Nephron (organoid): ENCODE measurements around the gene BRD4.

Source experiments
- H3K27ac Mint-ChIP-seq, 3 experiments: 2 replicates each; pipeline ENCODE4 v1.8.0; 2020; ENCODE audit warnings: mixed read lengths in 3 of 3, mild to moderate bottlenecking in 2 of 3, moderate library complexity in 1 of 3
- H3K27me3 Mint-ChIP-seq: 2 replicates; pipeline ENCODE4 v1.8.0; 2021; ENCODE audit warnings: low read depth, mild to moderate bottlenecking, moderate library complexity, mixed read lengths
- H3K36me3 Mint-ChIP-seq: 2 replicates; pipeline ENCODE4 v1.8.0; 2020; ENCODE audit warnings: low read depth, mixed read lengths
- H3K4me1 Mint-ChIP-seq: 2 replicates; pipeline ENCODE4 v1.8.0; 2020; ENCODE audit warnings: mixed read lengths
- H3K4me3 Mint-ChIP-seq, 3 experiments: 2 replicates each; pipeline ENCODE4 v1.8.0; 2020; ENCODE audit warnings: mild to moderate bottlenecking in 3 of 3, mixed read lengths in 3 of 3, moderate library complexity in 2 of 3
- H3K9me3 Mint-ChIP-seq: 2 replicates; pipeline ENCODE4 v1.8.0; 2020; ENCODE audit warnings: mixed read lengths
- CTCF ChIP-seq, 3 experiments: fragments of 200-600 bp; sonication (generic); IDR thresholded peaks; one replicate each; pipeline ENCODE4 v1.5.0; 2021; ENCODE audit warnings: antibody characterized with exemption in 3 of 3; ENCODE audit not compliant: unreplicated experiment in 3 of 3

Gene BRD4

DNA sequence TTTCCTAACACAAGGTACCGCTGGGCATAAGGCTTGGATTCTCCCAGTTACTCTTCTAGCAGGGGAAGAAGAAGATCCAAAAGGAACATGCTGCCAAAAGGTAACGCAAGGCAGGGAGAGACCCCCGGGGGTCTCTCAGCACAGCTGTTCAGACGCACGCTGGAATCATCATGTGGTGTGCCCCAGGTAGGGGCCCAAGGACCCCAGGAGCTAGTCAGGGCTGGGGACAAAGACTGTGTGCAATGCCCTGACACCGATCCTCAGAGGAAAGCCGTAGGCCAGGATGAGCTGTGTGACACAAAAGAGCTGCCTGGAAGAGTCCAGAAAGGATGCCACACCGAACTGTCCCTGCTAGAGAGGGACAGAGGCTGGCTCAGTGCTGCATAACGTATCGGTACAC, 77.8 kb downstream of the BRD4 start:
- Mint-ChIP-seq H3K4me3 (no peak overlapping the region), H3K27me3 (peaks cover 4% of the 10 kb centered on the region), H3K9me3 (no peaks in the 10 kb centered on the region), H3K4me1 (peaks cover 43% of the 10 kb centered on the region), H3K36me3 (peaks cover 67% of the 10 kb centered on the region), H3K27ac (peak overlapping the region in 2 of 3 experiments; percentile 97 to 100)
- no peak for TF ChIP-seq CTCF (IDR thresholded peaks at IDR 0.05; ENCODE audit: unreplicated experiment in 3 of 3)

GRCh38 chr19:15253513-15253912, 78.8 kb downstream of the BRD4 start:
- H3K4me3 Mint-ChIP-seq, result no peak overlapping the region
- no peak for TF ChIP-seq CTCF (IDR thresholded peaks at IDR 0.05; ENCODE audit: unreplicated experiment in 3 of 3)
- peaks cover 53% of the 10 kb centered on the region for H3K4me1 Mint-ChIP-seq

GRCh38 chr19:15253061-15253460, 79.3 kb downstream of the BRD4 start:
- no peak for TF ChIP-seq CTCF (IDR thresholded peaks at IDR 0.05; ENCODE audit: unreplicated experiment in 3 of 3)
- H3K27me3 Mint-ChIP-seq, result peaks cover 4% of the 10 kb centered on the region
- peaks cover 66% of the 10 kb centered on the region for H3K36me3 Mint-ChIP-seq
- H3K9me3 Mint-ChIP-seq, result no peaks in the 10 kb centered on the region
- H3K27ac Mint-ChIP-seq, result peak overlapping the region; percentile 93 to 100 (median 97)
- H3K4me1 Mint-ChIP-seq, result peaks cover 57% of the 10 kb centered on the region
- no peak overlapping the region for H3K4me3 Mint-ChIP-seq

More at GRCh38 chr19:15253513-15253912, 78.8 kb downstream of the BRD4 start:
- Mint-ChIP-seq H3K27me3 (peaks cover 4% of the 10 kb centered on the region), H3K27ac (peak overlapping the region; percentile 93 to 100 (median 97)), H3K9me3 (no peaks in the 10 kb centered on the region), H3K36me3 (peaks cover 64% of the 10 kb centered on the region)

DNA sequence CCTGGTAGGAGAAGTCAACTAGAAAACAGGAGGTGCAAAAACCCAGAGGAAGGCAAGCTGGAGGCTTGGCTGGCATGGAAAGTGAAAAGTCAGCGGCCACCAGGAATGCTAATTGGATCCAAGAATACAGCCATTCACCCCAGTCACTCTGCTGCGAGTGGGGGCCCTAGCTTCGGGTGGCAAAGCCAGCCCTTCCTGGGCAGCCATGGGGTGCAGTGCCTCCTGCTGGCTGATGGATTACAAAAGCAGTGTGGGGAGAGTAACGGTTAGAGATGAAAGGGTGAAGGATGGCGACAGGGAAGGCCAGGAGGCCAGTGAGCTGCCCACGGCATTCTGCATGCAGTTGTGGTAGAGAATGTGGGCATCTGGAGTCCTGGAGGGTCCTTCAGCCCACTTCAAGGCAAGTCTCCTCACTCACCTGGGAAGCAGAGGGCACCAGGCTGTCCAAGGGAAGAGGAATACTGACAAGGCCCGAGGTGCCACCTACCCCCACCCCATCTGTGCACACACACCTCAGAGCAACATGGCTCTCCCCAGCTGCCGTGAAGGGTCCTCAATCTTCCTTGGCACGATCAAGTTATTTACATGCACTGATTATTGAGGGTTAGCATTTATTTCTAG, 79.8 kb downstream of the BRD4 start:
- no peaks in the 10 kb centered on the region for H3K9me3 Mint-ChIP-seq
- peak overlapping the region in 2 of 3 experiments; percentile 41 to 51 for H3K4me3 Mint-ChIP-seq
- H3K36me3 Mint-ChIP-seq, result peaks cover 61% of the 10 kb centered on the region
- peaks cover 62% of the 10 kb centered on the region for H3K4me1 Mint-ChIP-seq
- peak; percentile 22 to 37 (median 25) for TF ChIP-seq CTCF (IDR thresholded peaks at IDR 0.05; ENCODE audit: unreplicated experiment in 3 of 3)
- H3K27me3 Mint-ChIP-seq, result peaks cover 4% of the 10 kb centered on the region
- H3K27ac Mint-ChIP-seq, result peak overlapping the region; percentile 93 to 100 (median 97)

GRCh38 chr19:15251749-15252397, 80.5 kb downstream of the BRD4 start:
- Mint-ChIP-seq H3K9me3 (no peaks in the 10 kb centered on the region), H3K36me3 (peaks cover 55% of the 10 kb centered on the region), H3K27me3 (peaks cover 4% of the 10 kb centered on the region), H3K27ac (peak overlapping the region; percentile 93 to 100 (median 97)), H3K4me1 (peaks cover 62% of the 10 kb centered on the region), H3K4me3 (peak overlapping the region; percentile 41 to 64 (median 51))
- TF ChIP-seq CTCF (IDR thresholded peaks at IDR 0.05; ENCODE audit: unreplicated experiment in 3 of 3), result peak; percentile 45 to 58 (median 45)
